ENCODE measurements around the gene ABLIM3.

The ABLIM3 gene

DNA sequence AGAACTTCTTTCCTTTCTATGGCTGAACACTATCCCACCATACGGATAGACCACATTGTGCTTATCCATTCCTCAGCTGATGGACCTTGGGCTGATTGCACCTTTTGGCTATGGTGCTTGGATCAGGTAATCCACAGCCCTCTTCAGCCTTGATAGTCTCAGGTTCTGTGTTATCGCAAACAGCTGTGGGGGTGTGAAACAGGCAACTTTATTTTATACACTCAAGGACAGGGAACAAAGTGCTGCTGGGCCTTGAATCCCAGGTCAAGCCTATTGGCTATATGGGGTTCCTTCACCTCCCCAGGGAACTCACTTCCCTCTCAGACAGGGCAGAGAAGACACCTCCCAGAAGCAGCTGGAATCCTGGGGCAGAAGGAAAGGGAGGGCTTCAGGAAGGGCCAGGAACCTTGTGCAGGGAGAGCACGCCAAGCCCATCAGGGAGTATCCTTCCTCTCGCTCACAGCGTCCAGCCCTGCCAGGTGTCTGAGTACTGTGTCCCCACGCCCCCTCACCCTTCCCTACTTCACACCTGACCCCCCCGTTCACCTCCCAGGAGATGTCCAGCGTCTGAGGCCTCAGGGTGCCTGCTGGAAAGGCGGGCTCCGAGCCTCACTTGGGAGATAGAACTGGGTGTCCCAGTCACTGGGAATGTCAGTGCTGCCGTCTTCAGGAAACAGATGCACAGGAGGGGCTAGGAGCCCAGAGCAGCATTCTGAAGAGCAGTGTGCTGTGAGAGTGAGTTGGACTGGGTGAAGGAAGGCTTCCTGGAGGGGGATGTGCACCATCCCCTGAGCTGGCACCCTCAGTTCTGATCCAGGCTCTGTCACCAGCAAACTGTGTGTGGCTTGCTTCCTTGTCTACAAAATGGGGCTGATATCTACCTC, 163.1 kb downstream of the ABLIM3 start:
- Histone ChIP-seq H3K4me1 (no peaks in the 10 kb centered on the region), H3K9me3 (ENCODE audit: control insufficient read depth, low read length) (no peaks in the 10 kb centered on the region), H3K27ac (no peak overlapping the region), H3K4me3 (ENCODE audit: low read depth, low read length) (no peak overlapping the region), H3K9ac (no peak overlapping the region), H2AFZ (no peak overlapping the region), H3K36me3 (ENCODE audit: control insufficient read depth, insufficient read depth, low read length) (no peaks in the 10 kb centered on the region), H3K4me2 (ENCODE audit: low read length) (no peak overlapping the region), H3K27me3 (ENCODE audit: control insufficient read depth, insufficient read depth, low read length) (no peaks in the 10 kb centered on the region), H3K79me2 (no peaks in the 10 kb centered on the region)
- TF ChIP-seq CTCF (IDR thresholded peaks at IDR 0.05), result no peak

DNA sequence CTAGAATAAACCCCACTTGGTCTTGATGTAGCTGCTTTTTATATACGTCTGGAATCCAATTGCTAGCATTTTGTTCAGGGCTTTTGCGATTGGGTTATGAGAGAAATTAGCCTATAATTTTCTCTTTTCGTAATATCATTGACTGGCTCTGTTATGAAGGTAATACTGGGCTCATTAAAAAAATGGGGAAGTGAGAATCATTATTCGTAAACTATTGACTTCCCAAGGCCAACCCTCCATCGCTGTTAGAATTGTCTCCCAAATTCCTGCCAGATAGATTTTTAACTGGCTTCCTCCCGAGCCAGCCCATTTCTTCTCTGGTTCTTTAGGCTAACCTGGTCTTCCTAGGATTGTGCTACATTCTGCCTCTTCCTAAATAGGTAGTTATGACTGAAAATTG, 168.1 kb downstream of the ABLIM3 start:
- Histone ChIP-seq H3K4me2 (ENCODE audit: low read length) (no peak overlapping the region), H3K36me3 (ENCODE audit: control insufficient read depth, insufficient read depth, low read length) (no peaks in the 10 kb centered on the region), H3K9me3 (ENCODE audit: control insufficient read depth, low read length) (no peaks in the 10 kb centered on the region), H3K79me2 (no peaks in the 10 kb centered on the region), H2AFZ (no peak overlapping the region), H3K27me3 (ENCODE audit: control insufficient read depth, insufficient read depth, low read length) (no peaks in the 10 kb centered on the region), H3K27ac (no peak overlapping the region), H3K4me1 (no peaks in the 10 kb centered on the region), H3K9ac (no peak overlapping the region), H3K4me3 (ENCODE audit: low read depth, low read length) (no peak overlapping the region)
- TF ChIP-seq CTCF (IDR thresholded peaks at IDR 0.05), result no peak
